ENCODE measurements around the gene SLC5A11. TPM values are rescaled to one million over a fixed set of nuclear protein-coding genes. Genes with fewer than 3 reads are reported as not detected.

The SLC5A11 gene
- total RNA-seq, 1 experiment from 2014 or later, result 0.47 TPM

DNA sequence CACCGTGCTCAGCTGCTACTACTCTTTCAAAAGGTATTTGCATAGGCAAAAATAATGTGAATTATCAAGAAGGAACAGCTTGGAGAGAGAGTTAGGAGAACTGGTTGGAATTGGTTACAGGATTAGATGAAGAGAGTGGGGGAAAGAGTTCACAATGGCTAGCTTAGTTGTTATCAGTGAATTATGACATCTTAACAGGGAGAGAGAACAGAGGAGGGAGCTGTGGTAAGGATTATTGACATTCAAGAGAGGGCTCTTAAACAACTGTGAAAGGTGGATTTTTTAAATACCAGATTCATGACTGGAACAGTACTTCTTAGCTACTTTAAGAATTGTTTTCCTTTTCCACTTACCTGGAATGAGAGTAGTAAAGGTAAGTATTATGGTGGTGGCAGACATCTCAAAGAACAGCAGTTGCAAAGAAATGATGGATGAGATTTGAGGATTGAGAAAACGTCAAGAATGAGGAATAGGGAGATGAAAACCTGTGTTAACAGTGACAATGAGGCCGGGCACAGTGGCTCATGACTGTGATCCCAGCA, 43.9 kb upstream of the SLC5A11 start (continued):
- TF ChIP-seq, protein P1, sequence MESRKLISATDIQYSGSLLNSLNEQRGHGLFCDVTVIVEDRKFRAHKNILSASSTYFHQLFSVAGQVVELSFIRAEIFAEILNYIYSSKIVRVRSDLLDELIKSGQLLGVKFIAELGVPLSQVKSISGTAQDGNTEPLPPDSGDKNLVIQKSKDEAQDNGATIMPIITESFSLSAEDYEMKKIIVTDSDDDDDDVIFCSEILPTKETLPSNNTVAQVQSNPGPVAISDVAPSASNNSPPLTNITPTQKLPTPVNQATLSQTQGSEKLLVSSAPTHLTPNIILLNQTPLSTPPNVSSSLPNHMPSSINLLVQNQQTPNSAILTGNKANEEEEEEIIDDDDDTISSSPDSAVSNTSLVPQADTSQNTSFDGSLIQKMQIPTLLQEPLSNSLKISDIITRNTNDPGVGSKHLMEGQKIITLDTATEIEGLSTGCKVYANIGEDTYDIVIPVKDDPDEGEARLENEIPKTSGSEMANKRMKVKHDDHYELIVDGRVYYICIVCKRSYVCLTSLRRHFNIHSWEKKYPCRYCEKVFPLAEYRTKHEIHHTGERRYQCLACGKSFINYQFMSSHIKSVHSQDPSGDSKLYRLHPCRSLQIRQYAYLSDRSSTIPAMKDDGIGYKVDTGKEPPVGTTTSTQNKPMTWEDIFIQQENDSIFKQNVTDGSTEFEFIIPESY (IDR thresholded peaks at IDR 0.05; ENCODE audit: extremely low read depth, insufficient replicate concordance, low read length), result no peak
- TF ChIP-seq EGR1 (IDR thresholded peaks at IDR 0.05; ENCODE audit: low read depth) (no peak), POLR2A (IDR thresholded peaks at IDR 0.05; ENCODE audit: borderline replicate concordance, extremely low read depth, insufficient read depth, insufficient read length) (no peak), TCF7L2 (IDR thresholded peaks at IDR 0.05; ENCODE audit: borderline replicate concordance, extremely low read depth, insufficient read depth, insufficient read length) (no peak), EZH2 (IDR thresholded peaks at IDR 0.05) (no peak), SIN3A (IDR thresholded peaks at IDR 0.05; ENCODE audit: low read depth) (no peak), FOSL1 (IDR thresholded peaks at IDR 0.05; ENCODE audit: low read depth) (no peak)

DNA sequence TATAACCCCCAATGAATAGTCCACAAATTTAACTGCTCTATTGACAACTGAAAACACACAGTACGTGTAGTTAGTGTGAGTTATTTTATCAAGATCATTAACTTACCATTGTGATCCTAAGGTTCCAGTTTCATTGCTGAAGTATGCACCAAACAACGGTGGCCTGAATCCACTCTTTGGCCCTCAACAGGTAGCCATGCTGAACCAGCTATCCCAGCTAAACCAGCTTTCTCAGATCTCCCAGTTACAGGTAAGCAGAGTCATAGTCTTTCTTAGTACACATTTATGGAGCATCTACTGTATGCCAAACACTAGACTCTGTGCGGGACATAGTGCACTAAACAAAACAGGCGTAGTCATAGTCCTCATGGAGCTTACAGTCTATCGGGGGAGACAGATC, 40.3 kb upstream of the SLC5A11 start:
- H3K4me1 ChIP-seq (ENCODE audit: control insufficient read depth in 1 of 2, insufficient read depth in 2 of 2, low read length in 2 of 2), result no peaks in the 10 kb centered on the region
- TF ChIP-seq ZFX (IDR thresholded peaks at IDR 0.05) (no peak), ELF1 (IDR thresholded peaks at IDR 0.05; ENCODE audit: borderline replicate concordance, low read depth) (no peak), EZH2 (IDR thresholded peaks at IDR 0.05) (no peak)
- POLR2A ChIA-PET, result no interaction called here
- H3K9me3 ChIP-seq (ENCODE audit: control insufficient read depth in 1 of 2, insufficient read depth in 1 of 2, low read depth in 1 of 2, low read length in 2 of 2), result no peaks in the 10 kb centered on the region
- intact Hi-C loops (cut with micrococcal nuclease), result no loop called here
- no peaks in the 10 kb centered on the region for H4K20me1 ChIP-seq (ENCODE audit: insufficient read depth)
- no peaks in the 10 kb centered on the region for H3K79me2 ChIP-seq (ENCODE audit: insufficient read depth, low read length)
- H3K4me3 ChIP-seq (replicated peaks in 1 of 2; ENCODE audit: low read depth in 1 of 2, low read length in 2 of 2), result no peak overlapping the region
- DNase-seq (ENCODE audit: low read depth, low spot score), result no peak
- peaks cover 66% of the 10 kb centered on the region in 2 experiments for H3K36me3 ChIP-seq (ENCODE audit: control insufficient read depth in 1 of 2, insufficient read depth in 2 of 2, low read length in 2 of 2)
- no peak overlapping the region for H3K27ac ChIP-seq (ENCODE audit: low read depth, low read length)
- no peak overlapping the region for H3K9ac ChIP-seq (ENCODE audit: low read length)
- no peak for ATAC-seq
- RAD21 ChIA-PET (ENCODE audit: low non-redundant PET in 1 of 2, low total read pairs in 2 of 2, uncharacterized antibody in 2 of 2, unreplicated experiment in 2 of 2), result no interaction called here
- H3K27me3 ChIP-seq (ENCODE audit: insufficient read depth, low read length), result no peaks in the 10 kb centered on the region
- no peaks in the 10 kb centered on the region for H3K9me2 ChIP-seq (ENCODE audit: insufficient read depth)
- BruUV-seq (replicated peaks), result no TSS peak
- CTCF ChIA-PET, result interaction anchor here (0.8 kb wide), 1 partner anchor 29 kb away, joined by 3 read pairs; no protein-coding TSS in a partner anchor
- H3K4me2 ChIP-seq (ENCODE audit: low read length), result no peak overlapping the region
- no peak overlapping the region for H2AFZ ChIP-seq (ENCODE audit: low read depth, low read length, poor library complexity, severe bottlenecking)

Data from HCT116 (cell line).